K562 (cell line): Measurements from ENCODE around the gene ZNF747. TPM values are rescaled to one million over a fixed set of nuclear protein-coding genes. Genes with fewer than 3 reads are reported as not detected.

Experiments
- ASH1L ChIP-seq: fragments of 450-650 bp; IDR thresholded peaks from 2 replicates; pipeline ENCODE4 v1.6.1; 2018; ENCODE audit warnings: borderline replicate concordance, mild to moderate bottlenecking, low read depth; ENCODE audit not compliant: partially characterized antibody
- CCNT2 ChIP-seq: IDR thresholded peaks from 2 replicates; pipeline ENCODE4 v1.6.1; 2011; ENCODE audit warnings: borderline replicate concordance, low read depth, mild to moderate bottlenecking, moderate library complexity, mixed read lengths, low read length; ENCODE audit not compliant: insufficient read length; ENCODE audit errors: extremely low read depth
- EP400 ChIP-seq: fragments of 450-650 bp; IDR thresholded peaks from 2 replicates; pipeline ENCODE4 v1.6.1; 2017; ENCODE audit warnings: antibody characterized with exemption, mild to moderate bottlenecking, moderate library complexity
- ESRRA ChIP-seq: fragments of 450-650 bp; IDR thresholded peaks from 2 replicates; pipeline ENCODE4 v1.6.1; 2014; ENCODE audit warnings: low read depth, mild to moderate bottlenecking, moderate library complexity, borderline replicate concordance
- MYC ChIP-seq, 2 experiments: fragments of 250-450 bp in 1 of 2; sonication (Bioruptor Pico) in 1 of 2; IDR thresholded peaks; 2 replicates each; pipeline versions ENCODE4 v1.5.1 to v1.6.1; 2012 to 2021; ENCODE audit warnings: low read depth in 2 of 2, borderline replicate concordance in 1 of 2, improper control_type of control experiment in 1 of 2, low read length in 1 of 2, mild to moderate bottlenecking in 1 of 2, moderate library complexity in 1 of 2
- RFX1 ChIP-seq: fragments of 450-650 bp; IDR thresholded peaks from 2 replicates; pipeline ENCODE4 v1.6.1; 2016; ENCODE audit warnings: mild to moderate bottlenecking, moderate library complexity
- TBP ChIP-seq: optimal IDR thresholded peaks from 2 replicates; pipeline ENCODE3; 2011; ENCODE audit warnings: low read depth, low read length, improper control_type of control experiment
- TOE1 ChIP-seq, 2 experiments: fragments of 450-650 bp in 1 of 2; sonication (generic) in 1 of 2; formaldehyde crosslinking in 1 of 2; IDR thresholded peaks; 2 replicates each; pipeline versions ENCODE4 v1.7.1 to v1.8.0; 2016 to 2022; ENCODE audit warnings: borderline replicate concordance in 2 of 2, mild to moderate bottlenecking in 2 of 2, antibody characterized with exemption in 1 of 2, inconsistent platforms in 1 of 2, low read depth in 1 of 2, missing genetic modification reagents in 1 of 2, moderate library complexity in 1 of 2
- ZNF76 ChIP-seq: fragments of 250-450 bp; sonication (Bioruptor Pico); IDR thresholded peaks from 2 replicates; pipeline ENCODE4 v1.4.0; 2020; ENCODE audit warnings: mild to moderate bottlenecking, moderate library complexity, borderline replicate concordance
- polyA plus RNA-seq, 8 experiments: library from polyadenylated mRNA; depleted of rRNA in 4 of 8; stranded (reverse) in 5 of 8; unstranded in 3 of 8; fragments of >200 nt; fragmentation: Nextera tagmentation in 2 of 8; fragmentation: Illumina TruSeq in 1 of 8; extraction: Ambion mirVana in 2 of 8; extraction: Trizol in 1 of 8; gene quantifications; 2 replicates each; pipeline versions ENCODE4 v1.2.1 to v1.2.3, GENCODE V29; 2011 to 2014; ENCODE audit warnings: inconsistent platforms in 1 of 8, missing spikeins in 1 of 8
- total RNA-seq, 7 experiments: library from RNA; depleted of rRNA in 6 of 7; stranded (reverse); fragments of >200 nt in 6 of 7; fragmentation: Illumina TruSeq in 2 of 7; extraction: Trizol in 2 of 7; gene quantifications; 2 replicates each; pipeline versions ENCODE4 v1.2.1 to v1.2.3, GENCODE V29; 2011 to 2021; ENCODE audit warnings: low replicate concordance in 1 of 7
- TF ChIP-seq, protein P1 (sequence below): fragments of 200-800 bp; sonication (Bioruptor generic); IDR thresholded peaks from 2 replicates; pipeline ENCODE4 v1.6.1; 2017; ENCODE audit warnings: missing genetic modification characterization, missing compliant biosample characterization
- TF ChIP-seq, protein P2 (sequence below): sonication (generic); formaldehyde crosslinking; IDR thresholded peaks from 2 replicates; pipeline ENCODE4 v1.8.1; 2023; ENCODE audit warnings: mild to moderate bottlenecking, missing genetic modification reagents
- TF ChIP-seq, protein P3 (sequence below): fragments of 450-650 bp; IDR thresholded peaks from 2 replicates; pipeline ENCODE4 v1.6.1; 2018; ENCODE audit not compliant: partially characterized antibody
- TF ChIP-seq, protein P4 (sequence below): sonication (generic); formaldehyde crosslinking; IDR thresholded peaks from 2 replicates; pipeline ENCODE4 v1.8.0; 2022; ENCODE audit warnings: missing genetic modification reagents, mild to moderate bottlenecking, moderate library complexity, borderline replicate concordance

The ZNF747 gene
- total and polyA plus RNA-seq, 9 of the 15 experiments (the other 6 are each of a cell fraction or from before 2014, with no cell fraction given), result 0.14 to 3.3 (median 1.5) TPM

DNA sequence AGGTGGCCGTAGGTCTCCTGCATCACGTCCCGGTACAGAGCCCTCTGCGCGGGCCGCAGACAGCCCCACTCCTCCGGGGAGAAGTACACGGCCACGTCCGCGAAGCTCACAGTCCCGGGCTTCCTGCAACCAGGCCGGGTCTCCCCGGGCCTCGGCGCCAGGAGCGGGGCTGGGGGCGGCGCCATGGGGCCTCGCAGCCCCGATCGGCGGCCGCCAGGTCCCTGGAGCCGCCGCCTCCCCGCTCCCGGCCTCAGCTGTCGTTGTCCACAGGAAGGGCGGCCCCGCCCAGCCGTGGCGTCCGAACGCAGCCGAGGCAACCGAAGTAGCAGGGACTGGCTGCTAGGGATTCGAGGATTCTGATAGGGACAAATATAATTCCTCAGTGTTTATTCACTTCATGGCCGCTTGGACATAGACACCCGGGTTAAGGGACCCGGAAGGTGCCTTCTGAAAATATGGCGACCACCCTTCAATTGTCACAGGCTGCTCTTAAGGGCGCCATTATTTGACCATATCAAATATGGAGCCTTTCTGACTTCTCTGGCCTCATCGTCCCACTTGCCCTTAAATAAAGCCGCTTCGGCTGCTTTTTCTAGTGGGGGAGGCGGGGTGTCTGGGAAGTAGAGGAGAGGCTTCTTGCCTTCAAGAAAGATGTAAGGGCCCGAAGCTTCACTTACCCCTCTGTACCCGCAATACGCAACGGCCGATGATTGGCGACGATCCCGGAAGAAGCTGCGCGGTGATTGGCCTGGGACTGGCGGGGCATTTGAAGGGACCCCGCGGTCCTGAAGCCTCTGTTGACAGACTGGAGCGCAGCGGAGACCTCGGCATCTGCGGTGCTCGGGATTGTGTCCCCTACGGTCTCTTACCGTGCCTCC lies 37.0 kb upstream of the ZNF747 start, which contains the start of gene ZNF688 (continued):
- TF ChIP-seq, protein P1, sequence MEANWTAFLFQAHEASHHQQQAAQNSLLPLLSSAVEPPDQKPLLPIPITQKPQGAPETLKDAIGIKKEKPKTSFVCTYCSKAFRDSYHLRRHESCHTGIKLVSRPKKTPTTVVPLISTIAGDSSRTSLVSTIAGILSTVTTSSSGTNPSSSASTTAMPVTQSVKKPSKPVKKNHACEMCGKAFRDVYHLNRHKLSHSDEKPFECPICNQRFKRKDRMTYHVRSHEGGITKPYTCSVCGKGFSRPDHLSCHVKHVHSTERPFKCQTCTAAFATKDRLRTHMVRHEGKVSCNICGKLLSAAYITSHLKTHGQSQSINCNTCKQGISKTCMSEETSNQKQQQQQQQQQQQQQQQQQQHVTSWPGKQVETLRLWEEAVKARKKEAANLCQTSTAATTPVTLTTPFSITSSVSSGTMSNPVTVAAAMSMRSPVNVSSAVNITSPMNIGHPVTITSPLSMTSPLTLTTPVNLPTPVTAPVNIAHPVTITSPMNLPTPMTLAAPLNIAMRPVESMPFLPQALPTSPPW, result peak; percentile 83
- TF ChIP-seq TOE1 (IDR thresholded peaks at IDR 0.05; ENCODE audit: borderline replicate concordance) (peak; percentile 48; the same call in 1 of the 2 replicates), TOE1 (CRISPR knock-in tag; IDR thresholded peaks at IDR 0.05; ENCODE audit: borderline replicate concordance, low read depth) (no peak), CCNT2 (peak; percentile 46), MYC (IDR thresholded peaks at IDR 0.05; ENCODE audit: low read depth, low read length) (no peak), MYC (CRISPR knock-in tag; IDR thresholded peaks at IDR 0.05; ENCODE audit: borderline replicate concordance, low read depth) (0 out of 2 replicates have a peak, but pooled peaks have one; percentile 16), RFX1 (peak; percentile 67), ASH1L (peak; percentile 93), ZNF76 (CRISPR knock-in tag) (0 out of 2 replicates have a peak, but pooled peaks have one; percentile 24), ESRRA (peak; percentile 46; the same call in 1 of the 2 replicates), EP400 (peak; percentile 89), TBP (peak; percentile 83)
- TF ChIP-seq, protein P2, sequence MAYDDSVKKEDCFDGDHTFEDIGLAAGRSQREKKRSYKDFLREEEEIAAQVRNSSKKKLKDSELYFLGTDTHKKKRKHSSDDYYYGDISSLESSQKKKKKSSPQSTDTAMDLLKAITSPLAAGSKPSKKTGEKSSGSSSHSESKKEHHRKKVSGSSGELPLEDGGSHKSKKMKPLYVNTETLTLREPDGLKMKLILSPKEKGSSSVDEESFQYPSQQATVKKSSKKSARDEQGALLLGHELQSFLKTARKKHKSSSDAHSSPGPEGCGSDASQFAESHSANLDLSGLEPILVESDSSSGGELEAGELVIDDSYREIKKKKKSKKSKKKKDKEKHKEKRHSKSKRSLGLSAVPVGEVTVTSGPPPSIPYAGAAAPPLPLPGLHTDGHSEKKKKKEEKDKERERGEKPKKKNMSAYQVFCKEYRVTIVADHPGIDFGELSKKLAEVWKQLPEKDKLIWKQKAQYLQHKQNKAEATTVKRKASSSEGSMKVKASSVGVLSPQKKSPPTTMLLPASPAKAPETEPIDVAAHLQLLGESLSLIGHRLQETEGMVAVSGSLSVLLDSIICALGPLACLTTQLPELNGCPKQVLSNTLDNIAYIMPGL (CRISPR knock-in tag), result peak; percentile 54; the same call in 1 of the 2 replicates
- TF ChIP-seq, protein P3, sequence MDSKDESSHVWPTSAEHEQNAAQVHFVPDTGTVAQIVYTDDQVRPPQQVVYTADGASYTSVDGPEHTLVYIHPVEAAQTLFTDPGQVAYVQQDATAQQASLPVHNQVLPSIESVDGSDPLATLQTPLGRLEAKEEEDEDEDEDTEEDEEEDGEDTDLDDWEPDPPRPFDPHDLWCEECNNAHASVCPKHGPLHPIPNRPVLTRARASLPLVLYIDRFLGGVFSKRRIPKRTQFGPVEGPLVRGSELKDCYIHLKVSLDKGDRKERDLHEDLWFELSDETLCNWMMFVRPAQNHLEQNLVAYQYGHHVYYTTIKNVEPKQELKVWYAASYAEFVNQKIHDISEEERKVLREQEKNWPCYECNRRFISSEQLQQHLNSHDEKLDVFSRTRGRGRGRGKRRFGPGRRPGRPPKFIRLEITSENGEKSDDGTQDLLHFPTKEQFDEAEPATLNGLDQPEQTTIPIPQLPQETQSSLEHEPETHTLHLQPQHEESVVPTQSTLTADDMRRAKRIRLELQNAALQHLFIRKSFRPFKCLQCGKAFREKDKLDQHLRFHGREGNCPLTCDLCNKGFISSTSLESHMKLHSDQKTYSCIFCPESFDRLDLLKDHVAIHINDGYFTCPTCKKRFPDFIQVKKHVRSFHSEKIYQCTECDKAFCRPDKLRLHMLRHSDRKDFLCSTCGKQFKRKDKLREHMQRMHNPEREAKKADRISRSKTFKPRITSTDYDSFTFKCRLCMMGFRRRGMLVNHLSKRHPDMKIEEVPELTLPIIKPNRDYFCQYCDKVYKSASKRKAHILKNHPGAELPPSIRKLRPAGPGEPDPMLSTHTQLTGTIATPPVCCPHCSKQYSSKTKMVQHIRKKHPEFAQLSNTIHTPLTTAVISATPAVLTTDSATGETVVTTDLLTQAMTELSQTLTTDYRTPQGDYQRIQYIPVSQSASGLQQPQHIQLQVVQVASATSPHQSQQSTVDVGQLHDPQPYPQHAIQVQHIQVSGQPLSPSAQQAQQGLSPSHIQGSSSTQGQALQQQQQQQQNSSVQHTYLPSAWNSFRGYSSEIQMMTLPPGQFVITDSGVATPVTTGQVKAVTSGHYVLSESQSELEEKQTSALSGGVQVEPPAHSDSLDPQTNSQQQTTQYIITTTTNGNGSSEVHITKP, result peak; percentile 55
- TF ChIP-seq, protein P4, sequence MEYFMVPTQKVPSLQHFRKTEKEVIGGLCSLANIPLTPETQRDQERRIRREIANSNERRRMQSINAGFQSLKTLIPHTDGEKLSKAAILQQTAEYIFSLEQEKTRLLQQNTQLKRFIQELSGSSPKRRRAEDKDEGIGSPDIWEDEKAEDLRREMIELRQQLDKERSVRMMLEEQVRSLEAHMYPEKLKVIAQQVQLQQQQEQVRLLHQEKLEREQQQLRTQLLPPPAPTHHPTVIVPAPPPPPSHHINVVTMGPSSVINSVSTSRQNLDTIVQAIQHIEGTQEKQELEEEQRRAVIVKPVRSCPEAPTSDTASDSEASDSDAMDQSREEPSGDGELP (CRISPR knock-in tag), result peak; percentile 85
